Germinal center (tissue), 1 donor: ENCODE data around the gene CPT1A.

Experiments
- DNase-seq: peaks from one replicate; pipeline ENCODE4 v3.0.0; 2012; ENCODE audit warnings: mixed read lengths, low spot score

CPT1A gene

DNA sequence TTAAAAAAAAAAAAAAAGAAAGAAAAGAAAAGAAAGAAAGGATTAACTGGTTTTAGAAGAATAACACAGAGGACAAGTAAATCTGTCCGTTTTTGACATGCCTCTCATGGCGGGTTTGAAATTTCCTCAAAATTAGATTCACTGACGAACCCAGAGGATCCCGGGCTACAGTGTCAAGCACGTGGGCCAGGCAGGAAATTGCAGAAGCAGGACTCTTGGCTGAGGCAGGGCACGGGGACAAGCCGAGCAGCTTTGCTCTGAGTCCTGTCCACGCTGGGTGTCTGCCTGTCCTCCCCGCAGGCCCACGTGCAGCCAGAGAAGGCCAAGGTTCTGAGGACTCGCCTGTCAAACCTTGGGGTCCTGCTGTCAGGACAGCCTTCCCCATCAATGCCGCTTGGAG lies 132.7 kb downstream of the CPT1A start:
- no peak for DNase-seq

DNA sequence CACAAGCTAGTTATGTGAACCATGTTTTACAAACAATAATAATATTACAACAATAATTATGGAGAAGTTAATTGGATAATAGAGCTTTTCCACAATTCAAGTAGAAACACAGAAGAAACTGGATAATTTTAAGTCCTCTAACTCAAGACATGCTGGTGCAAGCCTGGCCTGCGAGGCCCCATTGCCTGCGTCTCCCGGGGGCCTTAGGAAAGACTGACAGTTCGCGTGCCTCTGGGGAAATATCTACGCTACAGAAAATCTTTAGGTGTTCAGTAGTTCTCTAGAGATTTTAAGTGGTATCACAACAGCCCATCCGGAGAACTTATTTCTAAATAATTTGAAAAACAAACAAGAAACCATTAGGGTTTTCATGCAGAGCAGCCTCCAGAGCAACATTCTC lies 134.2 kb downstream of the CPT1A start:
- no peak for DNase-seq

DNA sequence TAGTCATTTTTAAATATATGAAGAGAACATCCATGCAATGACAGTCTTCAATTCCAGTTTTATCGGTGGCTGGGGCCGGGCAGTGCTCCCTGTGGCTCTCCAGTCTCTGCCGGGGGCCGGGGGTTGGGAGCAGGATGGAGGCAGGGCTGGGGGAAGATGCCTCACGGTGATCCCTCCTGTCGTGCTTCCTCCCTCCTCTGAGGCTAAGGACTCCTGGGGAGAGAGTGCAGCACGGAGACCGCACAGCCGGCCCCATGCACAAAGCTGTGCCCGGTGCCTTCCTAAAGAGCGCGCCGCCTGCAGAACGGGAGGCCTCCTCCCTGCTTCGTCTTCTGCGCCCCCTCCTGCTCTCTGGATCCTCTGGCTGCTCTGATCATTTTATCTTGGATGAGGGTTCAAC lies 136.8 kb downstream of the CPT1A start:
- no peak for DNase-seq
